ENCODE data around the gene MYH9.
"Not testable (repeated sequence)": the region's sequence is repeated elsewhere in the genome, so short reads cannot be mapped to it uniquely, and the experiment has no call there.

MYH9 gene

DNA sequence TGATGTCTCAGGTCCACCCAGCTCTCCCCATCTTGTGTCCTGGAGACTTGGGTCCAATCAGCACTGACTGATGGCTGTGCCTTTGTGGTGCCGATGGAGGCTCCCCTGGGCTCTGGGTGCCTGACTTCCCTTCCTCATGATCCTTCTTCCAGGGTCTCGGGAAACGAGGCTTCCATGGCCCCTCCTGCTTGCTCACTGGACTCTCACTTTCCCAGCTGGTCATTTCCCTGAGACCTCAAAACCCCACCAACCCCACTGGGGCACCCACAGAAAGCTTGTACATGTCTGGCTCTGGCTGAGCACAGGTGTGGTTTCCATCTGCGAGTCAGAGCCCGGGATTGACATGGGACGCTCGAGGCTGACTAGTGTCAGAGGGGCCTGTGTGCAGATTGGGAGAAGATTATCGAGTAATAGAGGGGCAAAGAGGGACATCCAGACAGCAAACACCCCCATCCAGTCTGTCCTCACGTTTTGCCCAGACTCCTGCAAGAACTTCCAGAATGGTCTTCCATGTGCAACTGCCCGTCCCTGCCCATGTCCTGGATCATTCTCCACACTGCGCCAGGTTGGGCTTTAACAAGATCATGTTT lies 119.8 kb downstream of the MYH9 start:
- DNase-seq (ENCODE audit: low read depth in 2 of 2): no peak

DNA sequence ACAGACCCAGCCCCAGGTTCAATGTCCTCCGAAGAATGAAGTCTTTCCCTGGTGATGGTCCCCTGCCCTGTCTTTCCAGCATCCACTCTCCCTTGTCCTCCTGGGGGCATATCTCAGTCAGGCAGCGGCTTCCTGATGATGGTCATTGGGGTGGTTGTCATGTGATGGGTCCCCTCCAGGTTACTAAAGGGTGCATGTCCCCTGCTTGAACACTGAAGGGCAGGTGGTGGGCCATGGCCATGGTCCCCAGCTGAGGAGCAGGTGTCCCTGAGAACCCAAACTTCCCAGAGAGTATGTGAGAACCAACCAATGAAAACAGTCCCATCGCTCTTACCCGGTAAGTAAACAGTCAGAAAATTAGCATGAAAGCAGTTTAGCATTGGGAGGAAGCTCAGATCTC lies 120.7 kb downstream of the MYH9 start:
- DNase-seq (ENCODE audit: low read depth in 2 of 2): no peak

DNA sequence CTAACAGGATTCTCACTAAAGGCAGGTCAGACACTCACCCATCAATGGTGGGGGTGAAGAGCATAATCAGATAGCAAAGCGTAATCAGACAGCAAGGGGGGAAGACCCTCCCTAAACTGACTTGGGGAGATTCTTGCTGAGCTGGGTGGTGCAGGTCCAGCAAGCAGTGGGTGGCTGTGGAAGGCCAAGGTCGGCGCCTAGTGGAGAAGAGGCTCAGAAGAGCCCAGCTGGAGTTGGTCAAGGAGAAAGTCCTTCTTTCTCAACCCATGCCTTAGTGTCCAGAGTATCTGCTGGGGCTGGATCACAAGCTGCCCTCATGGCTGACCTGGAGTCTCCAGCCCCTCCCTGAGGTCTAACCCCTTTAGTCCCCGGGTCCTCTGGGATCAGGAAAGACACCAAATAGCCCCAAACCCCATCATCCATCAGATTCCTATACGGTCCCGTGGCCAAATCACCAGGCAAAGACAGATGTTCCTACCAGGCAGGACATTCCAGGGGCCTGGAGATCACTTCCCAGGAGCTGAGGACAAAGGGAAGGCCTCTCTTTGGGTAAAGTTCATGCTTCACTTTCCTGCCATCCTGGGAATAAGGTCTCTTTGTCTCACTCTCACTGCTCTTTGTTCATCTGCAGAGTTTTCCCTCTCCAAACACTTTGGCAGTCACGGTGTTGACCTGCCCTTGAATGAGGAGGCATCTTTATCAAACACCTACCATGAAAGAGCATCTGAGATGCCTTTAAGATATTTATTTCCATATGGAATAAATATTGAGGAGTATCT lies 123.7 kb downstream of the MYH9 start:
- DNase-seq (ENCODE audit: low read depth in 2 of 2): not testable (repeated sequence)

DNA sequence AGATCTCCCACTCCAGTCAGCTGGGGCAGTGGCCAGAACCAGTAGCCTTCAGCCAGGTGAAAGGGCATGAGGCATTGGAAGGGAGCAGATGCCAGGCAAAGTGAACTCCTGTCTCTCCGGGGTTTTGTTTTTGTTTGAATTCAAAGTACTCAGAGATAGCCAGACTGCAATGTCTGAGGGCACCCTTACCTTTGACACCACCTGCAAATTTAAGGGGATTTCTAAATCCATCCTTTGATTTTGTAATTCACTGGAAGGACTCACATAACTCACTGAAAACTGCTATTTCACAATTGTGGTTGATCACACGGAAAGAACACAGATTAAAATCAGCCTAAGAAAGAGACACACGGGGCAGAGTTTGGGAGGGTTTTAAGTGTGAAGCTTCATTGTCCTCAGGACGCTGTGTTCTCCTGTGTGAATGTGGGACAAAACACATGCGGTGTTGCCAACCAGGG lies 124.5 kb downstream of the MYH9 start:
- DNase-seq (ENCODE audit: low read depth in 2 of 2): not testable (repeated sequence)

GRCh38 chr22:36262307-36262706 lies 125.5 kb downstream of the MYH9 start:
- not testable (repeated sequence) for DNase-seq (ENCODE audit: low read depth in 2 of 2)

GRCh38 chr22:36261675-36262074 lies 126.1 kb downstream of the MYH9 start:
- not testable (repeated sequence) for DNase-seq (ENCODE audit: low read depth in 2 of 2)

DNA sequence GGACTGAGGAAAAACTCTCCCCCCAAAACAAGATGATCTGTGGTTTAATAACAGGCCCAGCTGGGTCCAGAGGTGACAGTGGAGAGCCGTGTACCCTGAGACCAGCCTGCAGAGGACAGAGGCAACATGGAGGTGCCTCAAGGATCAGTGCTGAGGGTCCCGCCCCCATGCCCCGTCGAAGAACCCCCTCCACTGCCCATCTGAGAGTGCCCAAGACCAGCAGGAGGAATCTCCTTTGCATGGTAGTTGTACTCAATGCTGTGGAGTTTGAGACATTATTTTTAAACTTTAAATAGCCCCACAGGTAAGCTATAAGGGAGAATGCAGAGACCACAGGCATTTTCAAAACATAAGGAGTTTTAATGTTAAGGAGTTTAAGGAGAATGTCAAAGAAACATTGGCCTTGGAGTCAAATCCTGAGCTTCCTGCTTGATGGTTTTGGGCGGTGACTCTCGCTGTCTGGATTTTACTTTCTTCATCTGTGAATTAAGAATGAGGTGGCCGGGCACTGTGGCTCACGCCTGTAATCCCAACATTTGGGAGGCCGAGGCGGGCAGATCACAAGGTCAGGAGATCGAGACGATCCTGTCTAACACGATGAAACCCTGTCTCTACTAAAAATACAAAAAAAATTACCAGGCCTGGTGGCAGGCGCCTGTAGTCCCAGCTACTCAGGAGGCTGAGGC lies 128.0 kb downstream of the MYH9 start:
- no peak for DNase-seq (ENCODE audit: low read depth in 2 of 2)

GRCh38 chr22:36258701-36259614 lies 128.8 kb downstream of the MYH9 start:
- DNase-seq (ENCODE audit: low read depth in 2 of 2): peak in 1 of 2 experiments; percentile 18

GRCh38 chr22:36257948-36258670 lies 129.7 kb downstream of the MYH9 start:
- no peak for DNase-seq (ENCODE audit: low read depth in 2 of 2)

DNA sequence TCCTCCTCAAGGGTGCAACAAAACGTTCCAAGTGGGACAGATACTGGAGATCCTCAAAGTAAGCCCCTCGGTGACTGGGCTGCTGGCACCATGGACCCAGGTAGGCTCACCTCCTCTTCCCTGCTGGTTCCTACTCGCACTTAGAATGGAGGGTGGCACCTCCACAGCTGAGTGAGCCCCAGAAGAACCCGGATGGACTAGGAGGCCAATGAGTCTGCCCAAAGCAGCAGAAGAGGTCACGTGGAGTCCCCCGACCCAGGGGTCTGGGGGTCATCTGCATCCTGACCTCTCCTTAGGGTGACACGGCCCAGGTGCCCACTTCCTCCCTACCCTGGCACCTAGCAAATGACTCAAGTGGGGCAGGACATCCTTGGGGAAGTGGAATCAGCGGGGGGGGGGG lies 130.5 kb downstream of the MYH9 start:
- no peak for DNase-seq (ENCODE audit: low read depth in 2 of 2)

- DNase-seq (ENCODE audit: low read depth in 2 of 2): no peak
These were observed 131.3 kb downstream of the MYH9 start for GRCh38 chr22:36256478-36256877.

DNA sequence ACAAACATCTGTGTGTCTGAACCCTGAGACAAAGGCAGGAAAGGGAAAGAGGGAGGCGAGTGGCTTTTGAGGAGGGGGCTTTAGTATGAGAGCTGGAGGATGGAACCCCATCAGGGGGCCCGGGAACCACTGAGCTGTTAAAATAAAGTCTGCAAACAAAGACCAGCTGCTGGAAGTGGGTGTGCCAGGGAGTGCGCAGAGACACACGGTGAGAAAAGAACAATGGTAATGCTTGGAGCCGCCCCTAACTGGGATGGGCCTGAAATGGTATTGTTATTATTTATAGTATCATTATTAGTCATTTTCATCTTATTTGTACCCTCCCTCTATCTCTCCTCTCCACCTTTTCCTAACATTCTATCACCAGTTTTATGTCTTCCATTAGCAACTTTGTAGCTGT lies 132.2 kb downstream of the MYH9 start:
- not testable (repeated sequence) for DNase-seq (ENCODE audit: low read depth in 2 of 2)

- DNase-seq (ENCODE audit: low read depth in 2 of 2): no peak
These were observed 134.0 kb downstream of the MYH9 start for GRCh38 chr22:36253523-36254490.

DNA sequence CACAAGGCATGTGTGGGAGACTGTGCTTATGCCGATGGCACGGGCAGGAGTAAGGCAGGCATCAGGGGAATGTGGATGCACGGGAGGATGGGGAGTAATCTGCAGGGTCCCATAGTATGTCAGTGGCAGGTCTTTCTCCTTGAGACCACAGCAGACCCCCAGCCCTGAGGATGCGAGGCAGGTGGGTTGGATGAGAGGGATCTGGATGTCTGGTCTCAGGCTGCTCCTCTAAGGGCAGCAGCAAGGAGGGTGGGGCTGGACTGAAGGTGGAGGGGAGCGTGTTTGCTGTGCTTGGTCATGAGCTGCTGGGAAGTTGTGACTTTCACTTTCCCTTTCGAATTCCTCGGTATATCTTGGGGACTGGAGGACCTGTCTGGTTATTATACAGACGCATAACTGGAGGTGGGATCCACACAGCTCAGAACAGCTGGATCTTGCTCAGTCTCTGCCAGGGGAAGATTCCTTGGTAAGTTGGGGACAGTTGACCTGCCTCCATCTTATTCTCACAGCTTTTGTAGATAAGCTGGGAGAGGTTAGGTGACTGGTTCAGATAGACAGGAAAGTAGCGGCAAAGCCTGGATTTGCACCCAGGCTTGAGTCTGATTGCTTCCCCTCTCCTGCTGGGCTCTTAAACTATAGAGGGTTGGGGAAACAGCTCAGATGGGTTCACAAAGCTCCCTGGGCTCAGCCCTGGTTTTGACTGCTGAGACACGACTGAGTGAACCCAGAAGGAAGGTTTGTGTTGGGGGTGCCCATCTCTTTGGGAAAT lies 134.8 kb downstream of the MYH9 start, which contains the start of gene APOL1:
APOL1 (plus strand) TSS at position 380 of the 769 bp plus-strand sequence. CDS start 1,823 bp downstream, outside the sequence.
- no peak for DNase-seq (ENCODE audit: low read depth in 2 of 2)

DNA sequence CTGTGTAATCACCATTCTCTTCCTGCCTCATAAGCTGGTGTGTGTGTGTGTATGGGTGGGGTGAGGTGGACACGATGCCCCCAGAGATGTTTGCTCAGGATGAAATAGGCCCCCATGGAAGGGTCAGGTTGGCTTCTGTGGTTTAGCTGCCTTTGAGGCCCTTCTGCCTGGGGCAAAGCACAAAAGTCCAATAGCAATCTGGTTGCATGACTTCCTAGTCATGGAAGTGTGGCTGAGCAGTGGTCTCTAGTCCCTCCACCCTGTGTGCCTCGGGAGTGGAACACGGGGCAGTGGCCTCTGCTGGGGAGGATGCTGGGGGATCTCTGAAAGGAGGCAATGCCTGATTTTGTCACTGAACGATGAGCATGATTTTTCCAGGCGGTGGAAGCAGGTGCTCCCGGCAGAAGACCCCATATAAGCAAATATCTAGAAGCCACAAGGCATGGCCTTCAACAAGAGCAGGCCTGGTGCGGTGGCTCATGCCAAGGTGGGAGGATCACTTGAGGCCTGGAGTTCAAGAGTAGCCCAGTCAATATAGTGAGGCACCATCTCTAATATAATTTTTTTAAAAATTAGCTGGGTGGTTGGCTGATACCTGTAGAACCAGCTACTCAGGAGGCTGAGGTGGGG lies 135.7 kb downstream of the MYH9 start:
- DNase-seq (ENCODE audit: low read depth in 2 of 2): not testable (repeated sequence)

DNA sequence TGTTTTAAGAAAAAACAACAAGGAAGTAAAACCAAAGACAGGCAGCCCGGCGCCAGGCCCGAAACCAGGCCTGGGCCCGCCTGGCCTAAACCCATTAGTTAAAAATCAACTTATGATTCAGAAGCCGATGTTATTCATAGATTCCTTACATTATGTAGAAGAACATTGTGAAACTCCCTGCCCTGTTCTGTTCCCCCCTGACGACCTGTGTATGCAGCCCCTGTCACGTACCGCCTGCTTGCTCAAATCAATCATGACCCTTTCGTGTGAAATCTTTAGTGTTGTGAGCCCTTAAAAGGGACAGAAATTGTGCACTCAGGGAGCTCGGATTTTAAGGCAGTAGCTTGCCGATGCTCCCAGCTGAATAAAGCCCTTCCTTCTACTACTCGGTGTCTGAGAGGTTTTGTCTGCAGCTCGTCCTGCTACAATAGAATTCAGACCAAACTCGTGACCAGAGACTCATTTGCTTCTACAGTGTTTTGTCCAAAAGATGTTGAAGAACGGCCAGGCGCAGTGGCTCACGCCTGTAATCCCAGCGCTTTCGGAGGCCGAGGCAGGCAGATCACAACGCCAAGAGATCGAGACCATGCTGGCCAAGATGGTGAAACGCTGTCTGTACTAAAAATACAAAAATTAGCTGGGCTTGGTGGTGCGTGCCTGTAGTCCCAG lies 137.3 kb downstream of the MYH9 start:
- DNase-seq (ENCODE audit: low read depth in 2 of 2): not testable (repeated sequence)

- no peak for DNase-seq (ENCODE audit: low read depth in 2 of 2)
These were observed 138.6 kb downstream of the MYH9 start for GRCh38 chr22:36249160-36249559.

GRCh38 chr22:36247955-36248354 lies 139.8 kb downstream of the MYH9 start:
- no peak for DNase-seq (ENCODE audit: low read depth in 2 of 2)
